GM23338 (cell line): ENCODE data around the gene TRIM38. TPM values are rescaled to one million over a fixed set of nuclear protein-coding genes. Genes with fewer than 3 reads are reported as not detected.
A peak's percentile ranks its signal among the peaks of the same experiment; 100 is the strongest.

Experiments
- ATAC-seq: fragments of 200-7000 bp; cut with Tn5 transposase; 3 replicates; pipeline ENCODE4 v1.9.1; 2020
- DNase-seq: peaks from one replicate; pipeline ENCODE4 v3.0.0-alpha.2; 2015; ENCODE audit warnings: low spot score
- H2AFZ ChIP-seq: fragments of 200-600 bp; sonication (generic); 2 replicates; pipeline ENCODE4 v1.8.0; 2016; ENCODE audit warnings: antibody characterized with exemption, mild to moderate bottlenecking, moderate library complexity
- H3F3A ChIP-seq: fragments of 200-600 bp; sonication (generic); replicated peaks from 2 replicates; pipeline ENCODE4 v1.8.0; 2017; ENCODE audit warnings: antibody characterized with exemption, mixed run types, low read depth
- H3K27ac ChIP-seq: fragments of 200-600 bp; sonication (generic); 2 replicates; pipeline ENCODE4 v1.6.1; 2016; ENCODE audit warnings: low read depth
- H3K27me3 ChIP-seq: fragments of 200-600 bp; sonication (generic); 2 replicates; pipeline ENCODE4 v1.8.0; 2016; ENCODE audit warnings: mild to moderate bottlenecking, mixed run types, moderate library complexity; ENCODE audit not compliant: insufficient read depth
- H3K36me3 ChIP-seq: fragments of 200-600 bp; sonication (generic); 2 replicates; pipeline ENCODE4 v1.8.0; 2016; ENCODE audit warnings: mild to moderate bottlenecking; ENCODE audit not compliant: insufficient read depth
- H3K4me1 ChIP-seq: fragments of 200-600 bp; sonication (generic); 2 replicates; pipeline ENCODE4 v1.8.0; 2016; ENCODE audit warnings: mild to moderate bottlenecking, moderate library complexity; ENCODE audit not compliant: insufficient read depth
- H3K4me2 ChIP-seq: fragments of 200-600 bp; sonication (generic); 2 replicates; pipeline ENCODE4 v1.7.1; 2017; ENCODE audit warnings: mixed run types
- H3K4me3 ChIP-seq: fragments of 200-600 bp; sonication (generic); 2 replicates; pipeline ENCODE4 v1.6.1; 2016; ENCODE audit warnings: mixed run types
- H3K79me2 ChIP-seq: fragments of 200-600 bp; sonication (generic); replicated peaks from 2 replicates; pipeline ENCODE4 v1.8.0; 2017; ENCODE audit warnings: mild to moderate bottlenecking; ENCODE audit not compliant: insufficient read depth
- H3K9me2 ChIP-seq: fragments of 200-600 bp; sonication (generic); 2 replicates; pipeline ENCODE4 v1.8.0; 2017; ENCODE audit not compliant: insufficient read depth
- H4K20me1 ChIP-seq: fragments of 200-600 bp; sonication (generic); replicated peaks from 2 replicates; pipeline ENCODE4 v1.8.0; 2017; ENCODE audit warnings: mild to moderate bottlenecking; ENCODE audit not compliant: insufficient read depth
- H3K27ac Mint-ChIP-seq: 2 replicates; pipeline ENCODE4 v1.8.0; 2020; ENCODE audit warnings: inconsistent platforms, mild to moderate bottlenecking, moderate library complexity, mixed read lengths
- H3K27me3 Mint-ChIP-seq: 3 replicates; pipeline ENCODE4 v1.8.0; 2022; ENCODE audit warnings: low read depth, mild to moderate bottlenecking, moderate library complexity, mixed read lengths, inconsistent platforms; ENCODE audit not compliant: insufficient read depth, poor library complexity
- H3K36me3 Mint-ChIP-seq: 3 replicates; pipeline ENCODE4 v1.8.0; 2021; ENCODE audit warnings: low read depth, mild to moderate bottlenecking, inconsistent platforms, moderate library complexity, mixed read lengths
- H3K4me1 Mint-ChIP-seq: 3 replicates; pipeline ENCODE4 v1.8.0; 2020; ENCODE audit warnings: mild to moderate bottlenecking, inconsistent platforms, mixed read lengths
- H3K4me3 Mint-ChIP-seq: 3 replicates; pipeline ENCODE4 v1.8.0; 2021; ENCODE audit warnings: moderate library complexity, mild to moderate bottlenecking, inconsistent platforms, mixed read lengths
- H3K9me3 Mint-ChIP-seq: 3 replicates; pipeline ENCODE4 v1.8.0; 2020; ENCODE audit warnings: moderate library complexity, mild to moderate bottlenecking, inconsistent platforms, mixed read lengths
- CREB1 ChIP-seq: fragments of 250-450 bp; sonication (Bioruptor Pico); IDR thresholded peaks from 2 replicates; pipeline ENCODE4 v1.5.0; 2020; ENCODE audit warnings: low read depth, mild to moderate bottlenecking, moderate library complexity
- JUNB ChIP-seq: IDR thresholded peaks from one replicate; pipeline ENCODE4 v1.6.1; 2016; ENCODE audit warnings: antibody characterized with exemption; ENCODE audit not compliant: unreplicated experiment
- NANOG ChIP-seq: IDR thresholded peaks from 2 replicates; pipeline ENCODE4 v1.6.1; 2016; ENCODE audit warnings: antibody characterized with exemption, borderline replicate concordance
- POLR2AphosphoS5 ChIP-seq: IDR thresholded peaks from 2 replicates; pipeline ENCODE4 v1.6.1; 2016; ENCODE audit warnings: antibody characterized with exemption, low read depth
- STAT1 ChIP-seq: IDR thresholded peaks from one replicate; pipeline ENCODE4 v1.6.1; 2016; ENCODE audit warnings: antibody characterized with exemption; ENCODE audit not compliant: unreplicated experiment
- ZNF114 ChIP-seq: fragments of 250-450 bp; sonication (Bioruptor Pico); IDR thresholded peaks from 2 replicates; pipeline ENCODE4 v1.5.0; 2020; ENCODE audit warnings: mild to moderate bottlenecking, moderate library complexity
- polyA plus RNA-seq: library from polyadenylated mRNA; unstranded; fragments of >200 nt; fragmentation: Nextera tagmentation; extraction: Ambion mirVana; gene quantifications from 2 replicates; pipeline ENCODE4 v1.2.1, GENCODE V29; 2016
- total RNA-seq: library from RNA; depleted of rRNA; stranded (reverse); fragments of >200 nt; shearing (Covaris generic); gene quantifications from 2 replicates; pipeline ENCODE4 v1.2.3, GENCODE V29; 2014
- TF ChIP-seq, protein P1 (sequence below), 2 experiments: fragments of 200-600 bp in 1 of 2; sonication (generic) in 1 of 2; conservative IDR thresholded peaks; 2 replicates each; pipeline versions ENCODE4 v1.5.1 to v1.6.1; 2016 to 2017; ENCODE audit warnings: antibody characterized with exemption in 2 of 2, low read depth in 2 of 2, mild to moderate bottlenecking in 2 of 2, moderate library complexity in 1 of 2
- TF ChIP-seq, protein P2 (sequence below): fragments of 250-450 bp; sonication (Bioruptor Pico); IDR thresholded peaks from 2 replicates; pipeline ENCODE4 v1.5.0; 2020; ENCODE audit warnings: mild to moderate bottlenecking, moderate library complexity

The TRIM38 gene
- total and polyA plus RNA-seq, 2 experiments from 2014 or later, result 0.66 to 0.82 TPM

DNA sequence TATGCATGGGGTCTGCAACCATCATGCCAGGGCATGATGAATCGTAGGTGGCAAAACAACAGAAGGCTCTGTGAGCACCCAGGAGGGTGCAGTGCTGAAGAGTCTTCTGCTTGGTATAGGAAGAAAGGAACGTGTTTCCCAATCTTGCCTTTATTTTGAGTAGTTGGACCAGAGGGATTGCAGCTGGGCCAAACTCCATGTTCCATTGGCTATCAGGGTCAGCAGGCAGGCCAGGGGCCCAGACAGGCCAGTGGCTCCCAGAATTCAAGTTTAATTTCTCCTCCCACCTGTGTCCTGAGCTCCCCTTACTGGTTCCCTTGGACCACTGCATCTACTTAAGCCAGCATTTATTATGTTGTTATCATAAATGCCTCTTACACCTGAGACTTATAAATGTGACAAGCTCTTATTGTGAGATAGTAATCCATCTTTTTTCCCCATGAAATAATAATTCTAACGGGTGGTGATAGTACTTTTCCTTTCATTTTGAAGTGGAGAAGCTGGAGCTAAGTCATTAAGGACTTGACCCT is 918 bp upstream of the TRIM38 start:
- Histone ChIP-seq H3K79me2 (no peaks in the 10 kb centered on the region), H4K20me1 (no peaks in the 10 kb centered on the region), H3F3A (no peaks in the 10 kb centered on the region), H3K4me1 (peaks cover 47% of the 10 kb centered on the region), H3K27me3 (peaks cover 13% of the 10 kb centered on the region), H3K4me2 (peak overlapping the region; percentile 74; the same call in 1 of the 2 replicates), H2AFZ (peak overlapping the region; percentile 29; the same call in 1 of the 2 replicates), H3K4me3 (no peak overlapping the region), H3K9me2 (no peaks in the 10 kb centered on the region), H3K27ac (no peak overlapping the region), H3K36me3 (0 out of 2 replicates have a peak, but pooled peaks cover 11% of the 10 kb centered on the region)
- peaks cover 48% of the 10 kb centered on the region for H3K4me1 Mint-ChIP-seq
- no peak for ATAC-seq
- H3K4me3 Mint-ChIP-seq, result peak overlapping the region; percentile 67; the same call in 2 of the 3 replicates
- peaks cover 39% of the 10 kb centered on the region for H3K36me3 Mint-ChIP-seq
- DNase-seq, result peak; percentile 9
- TF ChIP-seq, protein P1, sequence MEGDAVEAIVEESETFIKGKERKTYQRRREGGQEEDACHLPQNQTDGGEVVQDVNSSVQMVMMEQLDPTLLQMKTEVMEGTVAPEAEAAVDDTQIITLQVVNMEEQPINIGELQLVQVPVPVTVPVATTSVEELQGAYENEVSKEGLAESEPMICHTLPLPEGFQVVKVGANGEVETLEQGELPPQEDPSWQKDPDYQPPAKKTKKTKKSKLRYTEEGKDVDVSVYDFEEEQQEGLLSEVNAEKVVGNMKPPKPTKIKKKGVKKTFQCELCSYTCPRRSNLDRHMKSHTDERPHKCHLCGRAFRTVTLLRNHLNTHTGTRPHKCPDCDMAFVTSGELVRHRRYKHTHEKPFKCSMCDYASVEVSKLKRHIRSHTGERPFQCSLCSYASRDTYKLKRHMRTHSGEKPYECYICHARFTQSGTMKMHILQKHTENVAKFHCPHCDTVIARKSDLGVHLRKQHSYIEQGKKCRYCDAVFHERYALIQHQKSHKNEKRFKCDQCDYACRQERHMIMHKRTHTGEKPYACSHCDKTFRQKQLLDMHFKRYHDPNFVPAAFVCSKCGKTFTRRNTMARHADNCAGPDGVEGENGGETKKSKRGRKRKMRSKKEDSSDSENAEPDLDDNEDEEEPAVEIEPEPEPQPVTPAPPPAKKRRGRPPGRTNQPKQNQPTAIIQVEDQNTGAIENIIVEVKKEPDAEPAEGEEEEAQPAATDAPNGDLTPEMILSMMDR (conservative IDR thresholded peaks at IDR 0.05; ENCODE audit: low read depth in 2 of 2), result peak in 1 of 2 experiments; percentile 17; a peak in 1 of 4 replicates
- no peak for TF ChIP-seq STAT1
- no peak overlapping the region for H3K27ac Mint-ChIP-seq
- H3K9me3 Mint-ChIP-seq, result peaks cover 41% of the 10 kb centered on the region
- H3K27me3 Mint-ChIP-seq, result peaks cover 10% of the 10 kb centered on the region

DNA sequence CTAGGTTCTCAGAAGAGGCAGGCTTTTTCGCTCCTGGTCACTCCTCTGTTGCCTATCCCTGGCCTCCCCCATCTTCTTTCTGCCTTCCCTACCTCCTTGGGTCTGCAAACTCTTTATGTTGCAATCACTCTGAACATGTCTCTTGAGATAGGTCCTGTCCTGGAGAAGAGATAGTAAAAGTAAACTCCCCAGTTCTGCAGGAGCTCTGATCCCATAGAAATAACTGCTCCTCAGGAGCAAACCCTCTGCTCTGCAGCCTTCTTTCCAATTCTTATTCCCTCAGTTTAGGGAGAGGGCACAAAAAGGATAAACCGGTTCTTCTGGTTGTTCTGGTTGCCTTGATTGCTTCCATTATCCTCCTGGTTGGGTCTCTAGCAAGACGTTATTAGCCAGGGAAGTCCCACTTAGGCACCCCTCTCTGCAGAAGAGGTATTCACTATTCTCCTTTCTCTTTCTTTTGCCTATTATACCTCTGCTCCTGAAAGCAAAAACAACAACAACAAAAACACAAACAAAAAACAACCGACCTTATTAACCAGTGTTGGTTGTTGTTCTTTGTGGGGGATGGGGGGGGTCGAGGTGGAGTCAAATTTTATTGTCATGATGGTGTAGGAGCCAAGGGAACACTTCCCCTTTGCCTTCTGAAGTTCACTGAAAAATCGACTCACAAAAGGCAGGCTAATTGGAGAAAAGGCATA is 973 bp downstream of the TRIM38 start:
- Histone ChIP-seq H2AFZ (no peak overlapping the region), H3K4me1 (peaks cover 51% of the 10 kb centered on the region), H4K20me1 (no peaks in the 10 kb centered on the region), H3K4me3 (peak overlapping the region; percentile 40), H3K27me3 (peaks cover 21% of the 10 kb centered on the region), H3K9me2 (peaks cover 4% of the 10 kb centered on the region; the same call in 1 of the 2 replicates), H3K79me2 (no peaks in the 10 kb centered on the region), H3K4me2 (peak overlapping the region; percentile 73), H3K27ac (no peak overlapping the region), H3F3A (no peaks in the 10 kb centered on the region), H3K36me3 (0 out of 2 replicates have a peak, but pooled peaks cover 11% of the 10 kb centered on the region)
- Mint-ChIP-seq H3K36me3 (peaks cover 46% of the 10 kb centered on the region), H3K4me3 (peak overlapping the region; percentile 67), H3K4me1 (peaks cover 56% of the 10 kb centered on the region), H3K27me3 (peaks cover 13% of the 10 kb centered on the region), H3K27ac (0 out of 2 replicates have a peak overlapping the region, but pooled peaks have one; percentile 56), H3K9me3 (peaks cover 30% of the 10 kb centered on the region)
- TF ChIP-seq CREB1 (CRISPR knock-in tag) (0 out of 2 replicates have a peak, but pooled peaks have one; percentile 17), JUNB (no peak), ZNF114 (no peak), POLR2AphosphoS5 (peak; percentile 61), NANOG (peak; percentile 65; the same call in 1 of the 2 replicates)
- TF ChIP-seq, protein P2, sequence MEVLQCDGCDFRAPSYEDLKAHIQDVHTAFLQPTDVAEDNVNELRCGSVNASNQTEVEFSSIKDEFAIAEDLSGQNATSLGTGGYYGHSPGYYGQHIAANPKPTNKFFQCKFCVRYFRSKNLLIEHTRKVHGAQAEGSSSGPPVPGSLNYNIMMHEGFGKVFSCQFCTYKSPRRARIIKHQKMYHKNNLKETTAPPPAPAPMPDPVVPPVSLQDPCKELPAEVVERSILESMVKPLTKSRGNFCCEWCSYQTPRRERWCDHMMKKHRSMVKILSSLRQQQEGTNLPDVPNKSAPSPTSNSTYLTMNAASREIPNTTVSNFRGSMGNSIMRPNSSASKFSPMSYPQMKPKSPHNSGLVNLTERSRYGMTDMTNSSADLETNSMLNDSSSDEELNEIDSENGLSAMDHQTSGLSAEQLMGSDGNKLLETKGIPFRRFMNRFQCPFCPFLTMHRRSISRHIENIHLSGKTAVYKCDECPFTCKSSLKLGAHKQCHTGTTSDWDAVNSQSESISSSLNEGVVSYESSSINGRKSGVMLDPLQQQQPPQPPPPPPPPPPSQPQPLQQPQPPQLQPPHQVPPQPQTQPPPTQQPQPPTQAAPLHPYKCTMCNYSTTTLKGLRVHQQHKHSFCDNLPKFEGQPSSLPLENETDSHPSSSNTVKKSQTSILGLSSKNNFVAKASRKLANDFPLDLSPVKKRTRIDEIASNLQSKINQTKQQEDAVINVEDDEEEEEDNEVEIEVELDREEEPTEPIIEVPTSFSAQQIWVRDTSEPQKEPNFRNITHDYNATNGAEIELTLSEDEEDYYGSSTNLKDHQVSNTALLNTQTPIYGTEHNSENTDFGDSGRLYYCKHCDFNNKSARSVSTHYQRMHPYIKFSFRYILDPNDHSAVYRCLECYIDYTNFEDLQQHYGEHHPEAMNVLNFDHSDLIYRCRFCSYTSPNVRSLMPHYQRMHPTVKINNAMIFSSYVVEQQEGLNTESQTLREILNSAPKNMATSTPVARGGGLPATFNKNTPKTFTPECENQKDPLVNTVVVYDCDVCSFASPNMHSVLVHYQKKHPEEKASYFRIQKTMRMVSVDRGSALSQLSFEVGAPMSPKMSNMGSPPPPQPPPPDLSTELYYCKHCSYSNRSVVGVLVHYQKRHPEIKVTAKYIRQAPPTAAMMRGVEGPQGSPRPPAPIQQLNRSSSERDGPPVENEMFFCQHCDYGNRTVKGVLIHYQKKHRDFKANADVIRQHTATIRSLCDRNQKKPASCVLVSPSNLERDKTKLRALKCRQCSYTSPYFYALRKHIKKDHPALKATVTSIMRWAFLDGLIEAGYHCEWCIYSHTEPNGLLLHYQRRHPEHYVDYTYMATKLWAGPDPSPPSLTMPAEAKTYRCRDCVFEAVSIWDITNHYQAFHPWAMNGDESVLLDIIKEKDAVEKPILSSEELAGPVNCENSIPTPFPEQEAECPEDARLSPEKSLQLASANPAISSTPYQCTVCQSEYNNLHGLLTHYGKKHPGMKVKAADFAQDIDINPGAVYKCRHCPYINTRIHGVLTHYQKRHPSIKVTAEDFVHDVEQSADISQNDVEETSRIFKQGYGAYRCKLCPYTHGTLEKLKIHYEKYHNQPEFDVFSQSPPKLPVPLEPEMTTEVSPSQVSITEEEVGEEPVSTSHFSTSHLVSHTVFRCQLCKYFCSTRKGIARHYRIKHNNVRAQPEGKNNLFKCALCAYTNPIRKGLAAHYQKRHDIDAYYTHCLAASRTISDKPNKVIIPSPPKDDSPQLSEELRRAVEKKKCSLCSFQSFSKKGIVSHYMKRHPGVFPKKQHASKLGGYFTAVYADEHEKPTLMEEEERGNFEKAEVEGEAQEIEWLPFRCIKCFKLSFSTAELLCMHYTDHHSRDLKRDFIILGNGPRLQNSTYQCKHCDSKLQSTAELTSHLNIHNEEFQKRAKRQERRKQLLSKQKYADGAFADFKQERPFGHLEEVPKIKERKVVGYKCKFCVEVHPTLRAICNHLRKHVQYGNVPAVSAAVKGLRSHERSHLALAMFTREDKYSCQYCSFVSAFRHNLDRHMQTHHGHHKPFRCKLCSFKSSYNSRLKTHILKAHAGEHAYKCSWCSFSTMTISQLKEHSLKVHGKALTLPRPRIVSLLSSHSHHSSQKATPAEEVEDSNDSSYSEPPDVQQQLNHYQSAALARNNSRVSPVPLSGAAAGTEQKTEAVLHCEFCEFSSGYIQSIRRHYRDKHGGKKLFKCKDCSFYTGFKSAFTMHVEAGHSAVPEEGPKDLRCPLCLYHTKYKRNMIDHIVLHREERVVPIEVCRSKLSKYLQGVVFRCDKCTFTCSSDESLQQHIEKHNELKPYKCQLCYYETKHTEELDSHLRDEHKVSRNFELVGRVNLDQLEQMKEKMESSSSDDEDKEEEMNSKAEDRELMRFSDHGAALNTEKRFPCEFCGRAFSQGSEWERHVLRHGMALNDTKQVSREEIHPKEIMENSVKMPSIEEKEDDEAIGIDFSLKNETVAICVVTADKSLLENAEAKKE (CRISPR knock-in tag), result peak; percentile 74
- ATAC-seq, result peak; percentile 94
- peak; percentile 93 for DNase-seq
